ENCODE measurements around the gene TTLL11.

TTLL11 gene

GRCh38 chr9:121853617-121854395 is 239.3 kb downstream of the TTLL11 start:
- Histone ChIP-seq H3K4me3 (ENCODE audit: low read length) (no peak overlapping the region), H3K36me3 (ENCODE audit: insufficient read depth, low read length) (no peaks in the 10 kb centered on the region), H3K9me3 (ENCODE audit: insufficient read depth, low read depth, low read length) (0 out of 2 replicates have a peak, but pooled peaks cover 3% of the 10 kb centered on the region), H3K9ac (ENCODE audit: low read depth, low read length) (no peak overlapping the region), H3K4me1 (ENCODE audit: insufficient read depth, low read length) (no peaks in the 10 kb centered on the region), H3K27ac (ENCODE audit: low read depth, low read length) (no peak overlapping the region), H3K27me3 (ENCODE audit: insufficient read depth, low read length) (no peaks in the 10 kb centered on the region)
- 92% methylated on average over 11 of the region's 11 CpGs for WGBS

- H3K4me1 ChIP-seq (ENCODE audit: insufficient read depth, low read length): no peaks in the 10 kb centered on the region
- H3K9ac ChIP-seq (ENCODE audit: low read depth, low read length): no peak overlapping the region
- no peak overlapping the region for H3K27ac ChIP-seq (ENCODE audit: low read depth, low read length)
- H3K36me3 ChIP-seq (ENCODE audit: insufficient read depth, low read length): no peaks in the 10 kb centered on the region
- no peaks in the 10 kb centered on the region for H3K27me3 ChIP-seq (ENCODE audit: insufficient read depth, low read length)
- WGBS: 94% methylated on average over 29 of the region's 29 CpGs
- H3K9me3 ChIP-seq (ENCODE audit: insufficient read depth, low read depth, low read length): 0 out of 2 replicates have a peak, but pooled peaks cover 4% of the 10 kb centered on the region
- H3K4me3 ChIP-seq (ENCODE audit: low read length): no peak overlapping the region
Measured at GRCh38 chr9:121852651-121853616, 240.2 kb downstream of the TTLL11 start.

GRCh38 chr9:121852241-121852640 is 240.9 kb downstream of the TTLL11 start:
- WGBS: 91% methylated on average over 6 of the region's 7 CpGs
- Histone ChIP-seq H3K27me3 (ENCODE audit: insufficient read depth, low read length) (no peaks in the 10 kb centered on the region), H3K36me3 (ENCODE audit: insufficient read depth, low read length) (no peaks in the 10 kb centered on the region), H3K27ac (ENCODE audit: low read depth, low read length) (no peak overlapping the region), H3K9ac (ENCODE audit: low read depth, low read length) (no peak overlapping the region), H3K4me1 (ENCODE audit: insufficient read depth, low read length) (no peaks in the 10 kb centered on the region), H3K4me3 (ENCODE audit: low read length) (no peak overlapping the region), H3K9me3 (ENCODE audit: insufficient read depth, low read depth, low read length) (peaks cover 4% of the 10 kb centered on the region; the same call in 1 of the 2 replicates)

- WGBS: 85% methylated on average over 9 of the region's 9 CpGs
Measured at GRCh38 chr9:121851641-121852091, 241.4 kb downstream of the TTLL11 start.

GRCh38 chr9:121850366-121850765 is 242.7 kb downstream of the TTLL11 start:
- Histone ChIP-seq H3K27me3 (ENCODE audit: insufficient read depth, low read length) (no peaks in the 10 kb centered on the region), H3K9ac (ENCODE audit: low read depth, low read length) (no peak overlapping the region)

More at GRCh38 chr9:121851641-121852091, 241.4 kb downstream of the TTLL11 start:
- Histone ChIP-seq H3K9ac (ENCODE audit: low read depth, low read length) (no peak overlapping the region), H3K27ac (ENCODE audit: low read depth, low read length) (no peak overlapping the region), H3K27me3 (ENCODE audit: insufficient read depth, low read length) (no peaks in the 10 kb centered on the region), H3K4me1 (ENCODE audit: insufficient read depth, low read length) (no peaks in the 10 kb centered on the region), H3K36me3 (ENCODE audit: insufficient read depth, low read length) (no peaks in the 10 kb centered on the region), H3K4me3 (ENCODE audit: low read length) (no peak overlapping the region), H3K9me3 (ENCODE audit: insufficient read depth, low read depth, low read length) (peaks cover 4% of the 10 kb centered on the region; the same call in 1 of the 2 replicates)

GRCh38 chr9:121849554-121849953 is 243.6 kb downstream of the TTLL11 start:
- H3K27me3 ChIP-seq (ENCODE audit: insufficient read depth, low read length): no peaks in the 10 kb centered on the region
- 100% methylated on average over 2 of the region's 4 CpGs for WGBS
- H3K4me1 ChIP-seq (ENCODE audit: insufficient read depth, low read length): no peaks in the 10 kb centered on the region
- no peak overlapping the region for H3K4me3 ChIP-seq (ENCODE audit: low read length)
- no peak overlapping the region for H3K9ac ChIP-seq (ENCODE audit: low read depth, low read length)
- no peak overlapping the region for H3K27ac ChIP-seq (ENCODE audit: low read depth, low read length)
- peaks cover 10% of the 10 kb centered on the region; the same call in 1 of the 2 replicates for H3K9me3 ChIP-seq (ENCODE audit: insufficient read depth, low read depth, low read length)
- no peaks in the 10 kb centered on the region for H3K36me3 ChIP-seq (ENCODE audit: insufficient read depth, low read length)

More at GRCh38 chr9:121850366-121850765, 242.7 kb downstream of the TTLL11 start:
- no peak overlapping the region for H3K27ac ChIP-seq (ENCODE audit: low read depth, low read length)
- WGBS: 88% methylated on average over 2 of the region's 2 CpGs
- no peak overlapping the region for H3K4me3 ChIP-seq (ENCODE audit: low read length)
- H3K9me3 ChIP-seq (ENCODE audit: insufficient read depth, low read depth, low read length): peaks cover 4% of the 10 kb centered on the region; the same call in 1 of the 2 replicates
- no peaks in the 10 kb centered on the region for H3K36me3 ChIP-seq (ENCODE audit: insufficient read depth, low read length)
- H3K4me1 ChIP-seq (ENCODE audit: insufficient read depth, low read length): no peaks in the 10 kb centered on the region

- peaks cover 10% of the 10 kb centered on the region; the same call in 1 of the 2 replicates for H3K9me3 ChIP-seq (ENCODE audit: insufficient read depth, low read depth, low read length)
- H3K9ac ChIP-seq (ENCODE audit: low read depth, low read length): no peak overlapping the region
- 40% methylated on average over 2 of the region's 2 CpGs for WGBS
- H3K4me1 ChIP-seq (ENCODE audit: insufficient read depth, low read length): no peaks in the 10 kb centered on the region
- no peaks in the 10 kb centered on the region for H3K36me3 ChIP-seq (ENCODE audit: insufficient read depth, low read length)
- no peak overlapping the region for H3K4me3 ChIP-seq (ENCODE audit: low read length)
- no peaks in the 10 kb centered on the region for H3K27me3 ChIP-seq (ENCODE audit: insufficient read depth, low read length)
- no peak overlapping the region for H3K27ac ChIP-seq (ENCODE audit: low read depth, low read length)
Measured at GRCh38 chr9:121844562-121844961, 248.5 kb downstream of the TTLL11 start.

GRCh38 chr9:121844098-121844497 is 249.0 kb downstream of the TTLL11 start:
- no peaks in the 10 kb centered on the region for H3K27me3 ChIP-seq (ENCODE audit: insufficient read depth, low read length)
- H3K27ac ChIP-seq (ENCODE audit: low read depth, low read length): no peak overlapping the region
- no peaks in the 10 kb centered on the region for H3K36me3 ChIP-seq (ENCODE audit: insufficient read depth, low read length)
- no peak overlapping the region for H3K9ac ChIP-seq (ENCODE audit: low read depth, low read length)
- 76% methylated on average over 2 of the region's 2 CpGs for WGBS
- H3K4me1 ChIP-seq (ENCODE audit: insufficient read depth, low read length): no peaks in the 10 kb centered on the region
- H3K4me3 ChIP-seq (ENCODE audit: low read length): no peak overlapping the region
- peaks cover 10% of the 10 kb centered on the region; the same call in 1 of the 2 replicates for H3K9me3 ChIP-seq (ENCODE audit: insufficient read depth, low read depth, low read length)

GRCh38 chr9:121842612-121842978 is 250.5 kb downstream of the TTLL11 start:
- Histone ChIP-seq H3K9me3 (ENCODE audit: insufficient read depth, low read depth, low read length) (peaks cover 6% of the 10 kb centered on the region; the same call in 1 of the 2 replicates), H3K27me3 (ENCODE audit: insufficient read depth, low read length) (no peaks in the 10 kb centered on the region), H3K4me1 (ENCODE audit: insufficient read depth, low read length) (no peaks in the 10 kb centered on the region), H3K27ac (ENCODE audit: low read depth, low read length) (no peak overlapping the region), H3K4me3 (ENCODE audit: low read length) (no peak overlapping the region), H3K36me3 (ENCODE audit: insufficient read depth, low read length) (no peaks in the 10 kb centered on the region), H3K9ac (ENCODE audit: low read depth, low read length) (no peak overlapping the region)
- 83% methylated on average over 2 of the region's 2 CpGs for WGBS

- WGBS: 89% methylated on average over 10 of the region's 10 CpGs
- H3K27me3 ChIP-seq (ENCODE audit: insufficient read depth, low read length): no peaks in the 10 kb centered on the region
- H3K9me3 ChIP-seq (ENCODE audit: insufficient read depth, low read depth, low read length): peaks cover 6% of the 10 kb centered on the region; the same call in 1 of the 2 replicates
- no peak overlapping the region for H3K27ac ChIP-seq (ENCODE audit: low read depth, low read length)
- no peaks in the 10 kb centered on the region for H3K36me3 ChIP-seq (ENCODE audit: insufficient read depth, low read length)
- H3K4me3 ChIP-seq (ENCODE audit: low read length): no peak overlapping the region
- H3K9ac ChIP-seq (ENCODE audit: low read depth, low read length): no peak overlapping the region
- H3K4me1 ChIP-seq (ENCODE audit: insufficient read depth, low read length): no peaks in the 10 kb centered on the region
Measured at GRCh38 chr9:121841771-121842611, 251.1 kb downstream of the TTLL11 start.
